Cardiac muscle cell (in vitro differentiated cells and primary cell): ENCODE data around the gene BATF2. TPM values are rescaled to one million over a fixed set of nuclear protein-coding genes. Genes with fewer than 3 reads are reported as not detected.
A peak's percentile ranks its signal among the peaks of the same experiment; 100 is the strongest.
"Not testable (repeated sequence)": the region's sequence is repeated elsewhere in the genome, so short reads cannot be mapped to it uniquely, and the experiment has no call there.

Source experiments
- DNase-seq, 2 donors: peaks; one replicate each; pipeline versions ENCODE4 v3.0.0 to v3.0.0-alpha.2; 2010 to 2017; ENCODE audit warnings: low read depth in 1 of 2, low spot score in 1 of 2
- H3K27ac ChIP-seq: fragments of 200-600 bp; sonication (generic); 2 replicates; pipeline ENCODE4 v1.5.1; 2016
- H3K27me3 ChIP-seq: fragments of 200-600 bp; sonication (generic); 2 replicates; pipeline ENCODE4 v1.6.0; 2016; ENCODE audit warnings: control low read depth
- H3K36me3 ChIP-seq: fragments of 200-600 bp; sonication (generic); 2 replicates; pipeline ENCODE4 v1.5.1; 2016; ENCODE audit warnings: control low read depth
- H3K4me1 ChIP-seq: fragments of 200-600 bp; sonication (generic); 2 replicates; pipeline ENCODE4 v1.8.1; 2017; ENCODE audit warnings: low read depth, mild to moderate bottlenecking, mixed run types
- H3K4me3 ChIP-seq: fragments of 200-600 bp; sonication (generic); 2 replicates; pipeline ENCODE4 v1.5.1; 2016; ENCODE audit warnings: mild to moderate bottlenecking
- H3K9me3 ChIP-seq: fragments of 200-600 bp; sonication (generic); 2 replicates; pipeline ENCODE4 v1.5.1; 2017; ENCODE audit warnings: low read depth, mild to moderate bottlenecking, control low read depth
- CTCF ChIP-seq: IDR thresholded peaks from 2 replicates; pipeline ENCODE4 v1.5.1; 2012; ENCODE audit warnings: low read depth, mild to moderate bottlenecking, low read length
- polyA plus RNA-seq: library from polyadenylated mRNA; unstranded; fragments of >200 nt; fragmentation: Nextera tagmentation; extraction: Ambion mirVana; gene quantifications from 2 replicates; pipeline ENCODE4 v1.2.1, GENCODE V29; 2016
- total RNA-seq: library from RNA; depleted of rRNA; stranded (reverse); fragments of >200 nt; gene quantifications from 2 replicates; pipeline ENCODE4 v1.2.3, GENCODE V29; 2016

BATF2 gene
- total and polyA plus RNA-seq, 2 experiments from 2014 or later, result 0.21 TPM; not detected in 1

- peak; percentile 84 for TF ChIP-seq CTCF
These were observed 16.5 kb upstream of the BATF2 start for GRCh38 chr11:65013130-65013887.

GRCh38 chr11:65008873-65009272, 12.1 kb upstream of the BATF2 start:
- no peak for DNase-seq

More at GRCh38 chr11:65013130-65013887, 16.5 kb upstream of the BATF2 start:
- peak; percentile 91 for DNase-seq
- Histone ChIP-seq H3K4me1 (no peaks in the 10 kb centered on the region), H3K9me3 (no peaks in the 10 kb centered on the region), H3K27ac (peak overlapping the region; percentile 89), H3K36me3 (no peaks in the 10 kb centered on the region), H3K27me3 (no peaks in the 10 kb centered on the region), H3K4me3 (peak overlapping the region; percentile 55)

GRCh38 chr11:65008016-65008415, 11.2 kb upstream of the BATF2 start:
- TF ChIP-seq CTCF, result no peak
- Histone ChIP-seq H3K4me3 (no peak overlapping the region), H3K9me3 (no peaks in the 10 kb centered on the region), H3K4me1 (no peaks in the 10 kb centered on the region), H3K27me3 (no peaks in the 10 kb centered on the region), H3K36me3 (no peaks in the 10 kb centered on the region), H3K27ac (no peak overlapping the region)
- no peak for DNase-seq

More at GRCh38 chr11:65008873-65009272, 12.1 kb upstream of the BATF2 start:
- H3K4me3 ChIP-seq, result no peak overlapping the region
- H3K27me3 ChIP-seq, result no peaks in the 10 kb centered on the region
- TF ChIP-seq CTCF, result no peak
- no peaks in the 10 kb centered on the region for H3K36me3 ChIP-seq
- no peak overlapping the region for H3K27ac ChIP-seq
- no peaks in the 10 kb centered on the region for H3K4me1 ChIP-seq
- no peaks in the 10 kb centered on the region for H3K9me3 ChIP-seq

GRCh38 chr11:65003968-65004367, 7.2 kb upstream of the BATF2 start:
- H3K4me1 ChIP-seq, H3K27ac ChIP-seq, H3K27me3 ChIP-seq, H3K36me3 ChIP-seq, DNase-seq, H3K9me3 ChIP-seq, H3K4me3 ChIP-seq: not testable (repeated sequence)

GRCh38 chr11:65003282-65003681, 6.5 kb upstream of the BATF2 start:
- Histone ChIP-seq H3K4me1 (no peaks in the 10 kb centered on the region), H3K27ac (no peak overlapping the region), H3K9me3 (no peaks in the 10 kb centered on the region), H3K4me3 (no peak overlapping the region), H3K27me3 (no peaks in the 10 kb centered on the region), H3K36me3 (no peaks in the 10 kb centered on the region)
- no peak for TF ChIP-seq CTCF
- peak; percentile 51 to 60 for DNase-seq

GRCh38 chr11:65002706-65003105, 5.9 kb upstream of the BATF2 start:
- Histone ChIP-seq H3K27ac (no peak overlapping the region), H3K4me1 (no peaks in the 10 kb centered on the region), H3K27me3 (no peaks in the 10 kb centered on the region), H3K9me3 (no peaks in the 10 kb centered on the region), H3K36me3 (no peaks in the 10 kb centered on the region), H3K4me3 (no peak overlapping the region)
- no peak for DNase-seq
- TF ChIP-seq CTCF, result no peak
